ENCODE data around the gene SLC26A6. TPM values are rescaled to one million over a fixed set of nuclear protein-coding genes. Genes with fewer than 3 reads are reported as not detected.

SLC26A6 gene
- polyA plus RNA-seq, 1 of the 3 experiments (the other 2 are of a cell fraction): 31.9 TPM

DNA sequence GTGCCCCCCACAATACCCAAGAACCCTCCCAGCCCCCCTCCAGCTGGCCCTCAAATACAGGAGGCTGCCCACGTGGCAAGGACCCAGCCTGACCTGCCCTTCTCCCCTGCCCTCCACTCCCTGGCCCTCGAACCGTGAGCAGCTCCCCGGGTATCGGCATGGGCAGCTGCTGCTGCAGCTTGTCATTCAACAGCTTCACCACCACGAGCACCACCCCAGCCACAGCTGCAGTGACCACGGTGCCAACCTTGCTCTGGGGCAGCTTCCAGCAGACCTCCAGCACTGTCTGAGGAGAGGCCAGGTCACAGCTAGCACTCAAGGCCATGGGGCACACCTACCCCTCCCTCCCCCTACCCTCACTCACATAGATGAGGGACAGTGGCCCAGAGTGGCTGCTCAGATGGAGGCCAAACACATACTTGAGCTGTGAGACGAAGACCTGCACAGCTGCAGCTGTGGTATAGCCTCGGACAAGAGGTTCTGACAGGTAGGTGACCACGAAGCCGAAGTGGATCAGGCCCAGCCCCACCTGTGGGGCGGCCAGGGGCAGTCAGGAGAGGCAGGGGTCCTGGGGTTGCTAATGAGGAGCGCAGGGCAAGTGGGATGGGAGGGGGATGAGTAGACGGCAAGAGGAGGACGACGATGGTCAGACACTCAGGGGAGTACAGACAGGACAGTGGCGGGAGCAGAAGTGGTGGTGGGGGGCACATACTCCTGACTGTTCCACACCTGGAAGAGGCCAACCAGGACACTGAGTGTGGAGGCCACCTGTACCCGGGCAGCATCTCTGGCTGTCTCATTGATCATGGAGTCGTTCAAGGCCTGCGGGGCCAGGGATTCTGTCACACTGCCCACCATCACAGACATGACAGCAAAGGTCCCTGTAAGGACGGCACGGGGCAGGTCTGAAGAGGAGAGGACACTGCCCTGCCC lies 3.5 kb downstream of the SLC26A6 start (continued):
- TF ChIP-seq, protein P1, sequence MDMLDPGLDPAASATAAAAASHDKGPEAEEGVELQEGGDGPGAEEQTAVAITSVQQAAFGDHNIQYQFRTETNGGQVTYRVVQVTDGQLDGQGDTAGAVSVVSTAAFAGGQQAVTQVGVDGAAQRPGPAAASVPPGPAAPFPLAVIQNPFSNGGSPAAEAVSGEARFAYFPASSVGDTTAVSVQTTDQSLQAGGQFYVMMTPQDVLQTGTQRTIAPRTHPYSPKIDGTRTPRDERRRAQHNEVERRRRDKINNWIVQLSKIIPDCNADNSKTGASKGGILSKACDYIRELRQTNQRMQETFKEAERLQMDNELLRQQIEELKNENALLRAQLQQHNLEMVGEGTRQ (IDR thresholded peaks at IDR 0.05; ENCODE audit: borderline replicate concordance, low read depth, low read length): no peak

GRCh38 chr3:48630833-48631232 lies 4.4 kb downstream of the SLC26A6 start:
- no peaks in the 10 kb centered on the region for H3F3A ChIP-seq (replicated peaks; ENCODE audit: insufficient read depth)
- no peak overlapping the region for H3K4me3 ChIP-seq (ENCODE audit: low read depth in 2 of 2, low read length in 1 of 2)
- no peak overlapping the region for H2AFZ ChIP-seq (ENCODE audit: low read depth)
- no peak overlapping the region for H3K9ac ChIP-seq
- H3K27me3 ChIP-seq (ENCODE audit: insufficient read depth): no peaks in the 10 kb centered on the region
- ChIA-PET CTCF (no interaction called here), POLR2A (no interaction called here)
- no peak for TF ChIP-seq RCOR1 (IDR thresholded peaks at IDR 0.05; ENCODE audit: low read length)
- TF ChIP-seq GABPA (IDR thresholded peaks at IDR 0.05; ENCODE audit: low read depth): no peak
- TF ChIP-seq SMC3 (IDR thresholded peaks at IDR 0.05; ENCODE audit: low read depth, low read length): no peak
- no peak for TF ChIP-seq EZH2phosphoT487 (IDR thresholded peaks at IDR 0.05; ENCODE audit: borderline replicate concordance, low read depth)
- TF ChIP-seq TCF12 (IDR thresholded peaks at IDR 0.05): no peak
- no peak for TF ChIP-seq ELF1 (IDR thresholded peaks at IDR 0.05)
- no peak for TF ChIP-seq RXRA (IDR thresholded peaks at IDR 0.05; ENCODE audit: borderline replicate concordance, low read depth)
- TF ChIP-seq, protein P2, sequence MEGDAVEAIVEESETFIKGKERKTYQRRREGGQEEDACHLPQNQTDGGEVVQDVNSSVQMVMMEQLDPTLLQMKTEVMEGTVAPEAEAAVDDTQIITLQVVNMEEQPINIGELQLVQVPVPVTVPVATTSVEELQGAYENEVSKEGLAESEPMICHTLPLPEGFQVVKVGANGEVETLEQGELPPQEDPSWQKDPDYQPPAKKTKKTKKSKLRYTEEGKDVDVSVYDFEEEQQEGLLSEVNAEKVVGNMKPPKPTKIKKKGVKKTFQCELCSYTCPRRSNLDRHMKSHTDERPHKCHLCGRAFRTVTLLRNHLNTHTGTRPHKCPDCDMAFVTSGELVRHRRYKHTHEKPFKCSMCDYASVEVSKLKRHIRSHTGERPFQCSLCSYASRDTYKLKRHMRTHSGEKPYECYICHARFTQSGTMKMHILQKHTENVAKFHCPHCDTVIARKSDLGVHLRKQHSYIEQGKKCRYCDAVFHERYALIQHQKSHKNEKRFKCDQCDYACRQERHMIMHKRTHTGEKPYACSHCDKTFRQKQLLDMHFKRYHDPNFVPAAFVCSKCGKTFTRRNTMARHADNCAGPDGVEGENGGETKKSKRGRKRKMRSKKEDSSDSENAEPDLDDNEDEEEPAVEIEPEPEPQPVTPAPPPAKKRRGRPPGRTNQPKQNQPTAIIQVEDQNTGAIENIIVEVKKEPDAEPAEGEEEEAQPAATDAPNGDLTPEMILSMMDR (IDR thresholded peaks at IDR 0.05): no peak
- TF ChIP-seq NRF1 (IDR thresholded peaks at IDR 0.05; ENCODE audit: low read depth, low read length): no peak
- no peak for TF ChIP-seq NFIC (IDR thresholded peaks at IDR 0.05; ENCODE audit: borderline replicate concordance)
- H3K9me2 ChIP-seq: no peaks in the 10 kb centered on the region
- peaks cover 14% of the 10 kb centered on the region; the same call in 1 of the 2 replicates for H4K20me1 ChIP-seq (ENCODE audit: insufficient read depth)
- 87% methylated on average over 12 of the region's 12 CpGs for WGBS (ENCODE audit: low lambda C conversion rate)
- no peak for DNase-seq
- H3K79me2 ChIP-seq (ENCODE audit: insufficient read depth): peaks cover 16% of the 10 kb centered on the region
- peaks cover 7 to 14% of the 10 kb centered on the region in 2 experiments; a peak in 3 of 4 replicates for H3K4me1 ChIP-seq (ENCODE audit: control insufficient read depth in 1 of 2, insufficient read depth in 2 of 2, low read depth in 1 of 2, low read length in 1 of 2)
- H3K27ac ChIP-seq (ENCODE audit: low read depth in 2 of 2, low read length in 1 of 2): no peak overlapping the region
- H3K9me3 ChIP-seq: no peaks in the 10 kb centered on the region
- no peak overlapping the region for H3K4me2 ChIP-seq
- peaks cover 3 to 51% of the 10 kb centered on the region in 2 experiments for H3K36me3 ChIP-seq (replicated peaks in 1 of 2; ENCODE audit: control insufficient read depth in 1 of 2, insufficient read depth in 2 of 2, low read length in 1 of 2)

DNA sequence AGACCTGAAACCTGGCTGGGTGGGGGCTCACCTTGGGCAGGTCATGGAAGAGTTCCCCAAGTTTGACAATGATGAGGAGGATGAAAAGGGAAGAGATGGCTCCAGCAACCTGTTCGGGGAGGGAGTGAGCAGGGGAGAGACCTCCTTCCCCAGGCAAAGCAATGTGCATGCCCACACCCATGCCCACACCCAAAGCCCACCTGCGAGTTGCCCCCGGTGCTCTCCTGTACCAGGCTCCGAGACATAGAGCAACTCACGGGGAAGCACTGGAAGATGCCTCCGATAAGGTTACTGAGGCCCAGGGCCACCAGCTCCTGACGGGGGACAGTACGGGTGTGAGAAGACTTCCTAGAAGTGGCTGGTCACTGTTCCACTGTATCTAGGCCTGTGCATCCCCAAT lies 4.9 kb downstream of the SLC26A6 start:
- Histone ChIP-seq H3K9ac (no peak overlapping the region), H3K4me2 (no peak overlapping the region), H3K9me2 (no peaks in the 10 kb centered on the region), H3K4me1 (ENCODE audit: control insufficient read depth in 1 of 2, insufficient read depth in 2 of 2, low read depth in 1 of 2, low read length in 1 of 2) (peaks cover 7 to 11% of the 10 kb centered on the region in 2 experiments; a peak in 3 of 4 replicates), H3K4me3 (ENCODE audit: low read depth in 2 of 2, low read length in 1 of 2) (no peak overlapping the region), H3K9me3 (no peaks in the 10 kb centered on the region), H2AFZ (ENCODE audit: low read depth) (no peak overlapping the region), H4K20me1 (ENCODE audit: insufficient read depth) (peaks cover 14% of the 10 kb centered on the region; the same call in 1 of the 2 replicates), H3K79me2 (ENCODE audit: insufficient read depth) (peaks cover 16% of the 10 kb centered on the region), H3F3A (replicated peaks; ENCODE audit: insufficient read depth) (no peaks in the 10 kb centered on the region), H3K36me3 (replicated peaks in 1 of 2; ENCODE audit: control insufficient read depth in 1 of 2, insufficient read depth in 2 of 2, low read length in 1 of 2) (peaks cover 3 to 51% of the 10 kb centered on the region in 2 experiments), H3K27me3 (ENCODE audit: insufficient read depth) (no peaks in the 10 kb centered on the region), H3K27ac (ENCODE audit: low read depth in 2 of 2, low read length in 1 of 2) (no peak overlapping the region)
- 94% methylated on average over 8 of the region's 8 CpGs for WGBS (ENCODE audit: low lambda C conversion rate)
- ChIA-PET CTCF (no interaction called here), POLR2A (no interaction called here)
- no peak for DNase-seq
- TF ChIP-seq SIN3A (IDR thresholded peaks at IDR 0.05; ENCODE audit: borderline replicate concordance, low read depth, low read length) (no peak), TEAD4 (IDR thresholded peaks at IDR 0.05; ENCODE audit: borderline replicate concordance, insufficient read depth) (no peak), RAD21 (IDR thresholded peaks at IDR 0.05; ENCODE audit: low read length) (no peak), FOSL2 (IDR thresholded peaks at IDR 0.05; ENCODE audit: borderline replicate concordance, low read depth) (no peak), MXI1 (IDR thresholded peaks at IDR 0.05; ENCODE audit: low read depth, low read length) (no peak), YY1 (IDR thresholded peaks at IDR 0.05; ENCODE audit: low read depth) (no peak), FOXJ3 (CRISPR knock-in tag; IDR thresholded peaks at IDR 0.05) (no peak), GATA2 (CRISPR knock-in tag; IDR thresholded peaks at IDR 0.05) (no peak), GABPA (IDR thresholded peaks at IDR 0.05; ENCODE audit: low read depth) (no peak)
- TF ChIP-seq, protein P3, sequence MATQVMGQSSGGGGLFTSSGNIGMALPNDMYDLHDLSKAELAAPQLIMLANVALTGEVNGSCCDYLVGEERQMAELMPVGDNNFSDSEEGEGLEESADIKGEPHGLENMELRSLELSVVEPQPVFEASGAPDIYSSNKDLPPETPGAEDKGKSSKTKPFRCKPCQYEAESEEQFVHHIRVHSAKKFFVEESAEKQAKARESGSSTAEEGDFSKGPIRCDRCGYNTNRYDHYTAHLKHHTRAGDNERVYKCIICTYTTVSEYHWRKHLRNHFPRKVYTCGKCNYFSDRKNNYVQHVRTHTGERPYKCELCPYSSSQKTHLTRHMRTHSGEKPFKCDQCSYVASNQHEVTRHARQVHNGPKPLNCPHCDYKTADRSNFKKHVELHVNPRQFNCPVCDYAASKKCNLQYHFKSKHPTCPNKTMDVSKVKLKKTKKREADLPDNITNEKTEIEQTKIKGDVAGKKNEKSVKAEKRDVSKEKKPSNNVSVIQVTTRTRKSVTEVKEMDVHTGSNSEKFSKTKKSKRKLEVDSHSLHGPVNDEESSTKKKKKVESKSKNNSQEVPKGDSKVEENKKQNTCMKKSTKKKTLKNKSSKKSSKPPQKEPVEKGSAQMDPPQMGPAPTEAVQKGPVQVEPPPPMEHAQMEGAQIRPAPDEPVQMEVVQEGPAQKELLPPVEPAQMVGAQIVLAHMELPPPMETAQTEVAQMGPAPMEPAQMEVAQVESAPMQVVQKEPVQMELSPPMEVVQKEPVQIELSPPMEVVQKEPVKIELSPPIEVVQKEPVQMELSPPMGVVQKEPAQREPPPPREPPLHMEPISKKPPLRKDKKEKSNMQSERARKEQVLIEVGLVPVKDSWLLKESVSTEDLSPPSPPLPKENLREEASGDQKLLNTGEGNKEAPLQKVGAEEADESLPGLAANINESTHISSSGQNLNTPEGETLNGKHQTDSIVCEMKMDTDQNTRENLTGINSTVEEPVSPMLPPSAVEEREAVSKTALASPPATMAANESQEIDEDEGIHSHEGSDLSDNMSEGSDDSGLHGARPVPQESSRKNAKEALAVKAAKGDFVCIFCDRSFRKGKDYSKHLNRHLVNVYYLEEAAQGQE (IDR thresholded peaks at IDR 0.05; ENCODE audit: low read depth, low read length): no peak

Measured in SK-N-SH (cell line).